H7 (cell line): ENCODE results near the gene HMGB4. TPM values are rescaled to one million over a fixed set of nuclear protein-coding genes. Genes with fewer than 3 reads are reported as not detected.

Experiments used
- DNase-seq: peaks from one replicate; pipeline ENCODE4 v3.0.0; 2012
- H3K27me3 ChIP-seq: 2 replicates; pipeline ENCODE4 v1.6.0; 2011; ENCODE audit warnings: mild to moderate bottlenecking, low read length; ENCODE audit not compliant: control insufficient read depth, insufficient read depth
- H3K36me3 ChIP-seq: replicated peaks from 2 replicates; pipeline ENCODE4 v1.5.1; 2011; ENCODE audit warnings: low read length; ENCODE audit not compliant: control insufficient read depth, insufficient read depth
- H3K4me3 ChIP-seq: 2 replicates; pipeline ENCODE4 v1.5.1; 2011; ENCODE audit warnings: low read depth, mild to moderate bottlenecking, control low read depth, low read length, moderate library complexity; ENCODE audit not compliant: insufficient read depth
- total RNA-seq: library from RNA; depleted of rRNA; stranded (reverse); fragments of >200 nt; shearing (Covaris generic); gene quantifications from 2 replicates; pipeline ENCODE4 v1.2.3, GENCODE V29; 2014; rRNA removed

Gene HMGB4, protein sequence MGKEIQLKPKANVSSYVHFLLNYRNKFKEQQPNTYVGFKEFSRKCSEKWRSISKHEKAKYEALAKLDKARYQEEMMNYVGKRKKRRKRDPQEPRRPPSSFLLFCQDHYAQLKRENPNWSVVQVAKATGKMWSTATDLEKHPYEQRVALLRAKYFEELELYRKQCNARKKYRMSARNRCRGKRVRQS
- total RNA-seq, result not detected in 2 replicates

DNA sequence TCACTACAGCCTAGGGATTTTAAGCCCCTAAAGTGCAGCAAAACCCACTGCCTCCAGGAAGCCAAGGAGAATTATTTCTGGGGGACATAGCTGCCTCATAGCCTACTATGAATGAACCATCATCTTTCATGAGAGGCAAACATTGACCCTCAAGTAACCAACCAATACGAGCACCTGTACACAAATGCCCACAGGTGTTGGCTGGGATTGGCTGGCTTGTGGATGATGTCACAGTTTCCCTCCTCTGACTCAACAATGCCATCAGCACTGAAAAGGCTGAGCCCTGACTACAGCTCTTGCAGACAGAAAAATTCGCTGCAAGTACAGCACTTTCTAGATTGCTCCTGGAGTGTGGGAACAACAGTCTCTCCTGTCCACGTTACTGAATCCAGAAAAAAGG is at the start of gene HMGB4:
Gene HMGB4 (plus strand): TSS at position 301 of the 400 bp plus-strand sequence. CDS start 113 bp downstream, outside the sequence.
- no peak for DNase-seq
- no peaks in the 10 kb centered on the region for H3K27me3 ChIP-seq
- no peak within 1 kb of the TSS for H3K4me3 ChIP-seq
- no peaks in the 10 kb centered on the region for H3K36me3 ChIP-seq

DNA sequence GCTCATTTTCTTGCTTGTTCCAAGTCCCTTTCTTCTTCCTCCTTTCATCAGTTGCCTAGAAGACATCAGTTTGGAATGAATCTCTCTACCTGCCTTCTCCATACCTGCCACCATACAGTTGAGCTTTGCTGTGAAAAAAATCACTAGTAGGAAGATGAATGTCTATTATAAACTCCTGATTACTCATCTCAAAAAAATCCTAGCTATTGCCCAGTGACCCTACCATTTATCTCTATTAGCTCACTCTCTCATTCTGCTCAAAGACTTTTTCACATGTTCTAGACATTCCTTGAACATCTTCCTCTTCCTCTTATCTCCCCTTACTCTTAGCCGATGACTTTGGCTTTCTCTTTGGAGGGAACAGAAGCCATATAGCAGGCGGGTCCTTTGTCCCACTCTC is 49.7 kb upstream of the HMGB4 start:
- no peaks in the 10 kb centered on the region for H3K27me3 ChIP-seq
- H3K4me3 ChIP-seq, result no peak overlapping the region
- no peak for DNase-seq
- no peaks in the 10 kb centered on the region; the same call in 1 of the 2 replicates for H3K36me3 ChIP-seq

DNA sequence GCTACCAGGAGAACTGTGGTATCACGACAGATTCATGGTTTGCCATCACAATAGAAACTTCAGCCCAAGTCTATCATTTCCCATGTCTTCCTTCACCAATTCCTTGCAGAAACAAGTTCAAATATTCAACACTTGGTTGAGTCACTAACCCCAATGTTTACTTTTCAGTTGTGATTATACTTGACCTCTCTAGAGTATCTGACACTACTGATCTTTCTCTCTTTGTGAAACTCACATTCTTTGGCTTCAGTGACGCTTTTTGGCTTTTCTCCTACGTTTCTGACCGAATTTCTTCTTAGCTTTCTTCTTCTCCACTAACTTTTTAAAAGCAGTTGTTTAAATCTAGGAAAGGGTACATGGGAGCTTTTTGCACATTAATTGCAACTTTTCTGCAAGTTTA is 48.8 kb upstream of the HMGB4 start:
- H3K27me3 ChIP-seq, result no peaks in the 10 kb centered on the region
- H3K4me3 ChIP-seq, result no peak overlapping the region
- H3K36me3 ChIP-seq, result no peaks in the 10 kb centered on the region; the same call in 1 of the 2 replicates
- no peak for DNase-seq

DNA sequence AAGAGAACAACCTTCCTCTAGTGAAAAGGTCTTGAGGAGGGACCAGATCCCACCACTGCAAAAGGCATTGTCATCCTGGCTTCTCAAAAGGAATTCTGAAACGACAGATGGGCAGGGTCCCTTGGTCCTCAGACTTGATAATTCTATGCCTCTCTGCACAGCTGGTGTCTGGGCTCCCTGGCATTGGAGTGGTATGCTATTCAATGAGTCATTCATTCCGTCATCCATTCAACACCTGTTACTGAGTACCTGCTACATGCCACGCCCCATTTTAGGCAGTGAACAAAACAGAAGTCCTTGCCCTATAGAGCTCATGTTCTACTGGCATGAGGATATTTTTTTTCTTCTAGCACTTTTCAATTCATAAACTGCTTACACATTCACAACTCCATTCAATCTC is 45.8 kb upstream of the HMGB4 start:
- no peak overlapping the region for H3K4me3 ChIP-seq
- no peak for DNase-seq
- no peaks in the 10 kb centered on the region for H3K36me3 ChIP-seq
- no peaks in the 10 kb centered on the region for H3K27me3 ChIP-seq

DNA sequence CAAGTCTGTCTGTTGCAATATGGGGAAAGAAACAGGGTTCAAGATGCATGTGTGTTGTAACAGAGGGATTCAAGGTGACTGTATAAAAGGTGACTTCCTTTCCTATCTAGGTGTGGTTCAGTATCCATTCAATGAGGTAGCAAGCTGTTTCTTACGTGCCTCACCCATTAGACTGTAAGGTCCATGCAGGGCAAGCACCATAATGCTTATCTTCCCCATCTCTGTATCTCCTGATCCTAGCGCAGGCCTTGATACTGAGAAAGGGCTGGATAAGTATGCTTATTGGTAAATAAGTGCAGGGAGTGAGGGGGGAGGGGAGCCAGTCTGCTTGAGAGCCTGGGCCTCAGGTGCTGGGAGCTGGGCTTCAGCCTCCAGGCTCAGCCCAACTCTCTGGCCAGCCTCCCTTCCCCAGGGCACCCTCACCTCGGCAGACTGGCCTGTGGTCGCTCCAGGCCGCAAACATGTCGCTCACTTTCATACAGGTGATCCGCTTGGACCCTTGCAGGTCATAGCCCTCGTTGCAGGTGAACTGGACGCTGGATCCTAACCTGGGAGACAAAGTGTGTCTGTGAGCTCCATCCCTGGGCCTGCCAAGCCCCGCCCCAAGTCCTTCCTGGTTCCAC is 44.5 kb upstream of the HMGB4 start:
- H3K4me3 ChIP-seq, result no peak overlapping the region
- no peaks in the 10 kb centered on the region for H3K36me3 ChIP-seq
- no peaks in the 10 kb centered on the region for H3K27me3 ChIP-seq
- no peak for DNase-seq

DNA sequence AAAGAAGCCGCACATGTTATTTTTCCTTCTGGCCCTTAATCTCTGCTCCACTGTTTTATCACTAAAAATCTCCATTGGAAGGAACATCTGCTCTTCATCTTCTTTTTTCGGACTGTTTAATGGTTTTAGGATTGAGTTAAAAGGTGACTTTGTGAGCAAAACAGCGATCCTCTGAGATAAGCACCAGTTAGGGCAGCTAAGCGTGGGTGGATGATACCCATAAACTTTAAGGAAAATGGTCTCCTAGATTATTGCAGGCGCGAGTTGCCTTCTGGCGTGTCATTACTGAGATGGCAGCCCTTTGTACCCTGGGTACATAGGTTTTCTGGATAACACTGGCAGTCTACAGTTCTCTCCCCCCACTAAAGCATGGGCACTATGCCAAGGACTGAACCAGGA is 44.0 kb upstream of the HMGB4 start:
- no peaks in the 10 kb centered on the region for H3K36me3 ChIP-seq
- no peak for DNase-seq
- H3K4me3 ChIP-seq, result no peak overlapping the region
- no peaks in the 10 kb centered on the region for H3K27me3 ChIP-seq

DNA sequence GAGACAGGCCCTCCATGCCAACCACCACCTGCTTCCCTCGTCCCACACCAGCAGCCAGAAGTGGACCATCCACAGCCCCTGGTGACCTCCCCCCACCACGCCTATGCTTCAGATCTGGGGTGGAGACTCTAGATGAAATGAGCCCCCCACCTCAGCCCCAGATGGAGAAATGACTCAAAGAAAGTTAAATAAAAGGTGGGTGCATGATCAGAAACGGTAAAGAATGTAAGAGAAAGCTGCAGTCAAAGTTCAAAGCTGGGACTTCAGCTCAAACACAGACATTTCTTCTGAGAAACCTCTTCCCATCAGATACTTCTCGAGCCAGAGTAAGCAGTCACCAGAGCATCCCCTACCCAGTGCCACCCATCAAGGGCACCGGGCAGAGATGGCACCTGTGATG is 43.1 kb upstream of the HMGB4 start:
- no peak for DNase-seq
- Histone ChIP-seq H3K36me3 (no peaks in the 10 kb centered on the region; the same call in 1 of the 2 replicates), H3K27me3 (no peaks in the 10 kb centered on the region), H3K4me3 (no peak overlapping the region)

DNA sequence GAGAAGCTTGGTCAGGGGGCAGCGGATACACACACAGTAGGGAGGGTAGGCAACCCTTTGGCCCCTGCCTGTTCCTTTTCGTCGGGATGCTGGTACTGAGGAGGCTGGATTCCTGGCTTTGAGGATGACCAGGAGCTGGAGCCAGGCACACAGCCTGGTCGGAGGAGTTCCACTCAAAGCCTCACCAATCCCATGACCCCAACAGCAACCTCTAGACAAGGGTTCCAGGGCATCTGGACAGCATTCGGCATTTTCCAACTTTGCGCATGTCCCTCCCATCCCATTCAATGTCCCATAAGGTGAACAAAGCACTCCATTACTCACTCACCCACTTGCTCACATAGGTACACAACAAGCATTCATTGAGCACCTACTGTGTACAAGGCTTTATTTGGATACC is 42.6 kb upstream of the HMGB4 start:
- H3K27me3 ChIP-seq, result no peaks in the 10 kb centered on the region
- no peaks in the 10 kb centered on the region; the same call in 1 of the 2 replicates for H3K36me3 ChIP-seq
- DNase-seq, result no peak
- no peak overlapping the region for H3K4me3 ChIP-seq

DNA sequence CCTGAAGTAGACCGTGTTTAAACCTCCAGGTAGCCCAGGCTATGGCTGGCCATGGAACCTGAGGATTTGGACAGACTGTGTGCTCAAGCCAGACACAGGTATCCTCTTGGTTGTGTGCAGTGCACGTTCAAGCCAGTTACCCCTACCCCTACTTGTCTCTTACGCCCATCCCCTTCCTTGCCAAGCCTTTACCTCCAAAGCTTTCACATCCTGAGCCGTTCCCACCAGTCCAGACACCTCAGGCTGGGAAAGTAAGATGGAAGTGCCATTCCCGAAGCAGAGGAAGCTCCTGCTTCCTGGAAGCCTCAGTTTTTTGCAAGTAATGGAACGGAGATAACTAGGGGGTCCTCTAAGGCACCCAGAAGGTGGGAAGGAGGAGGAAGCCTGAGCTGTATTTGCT is 41.5 kb upstream of the HMGB4 start:
- Histone ChIP-seq H3K27me3 (no peaks in the 10 kb centered on the region), H3K4me3 (no peak overlapping the region), H3K36me3 (no peaks in the 10 kb centered on the region; the same call in 1 of the 2 replicates)
- DNase-seq, result no peak

DNA sequence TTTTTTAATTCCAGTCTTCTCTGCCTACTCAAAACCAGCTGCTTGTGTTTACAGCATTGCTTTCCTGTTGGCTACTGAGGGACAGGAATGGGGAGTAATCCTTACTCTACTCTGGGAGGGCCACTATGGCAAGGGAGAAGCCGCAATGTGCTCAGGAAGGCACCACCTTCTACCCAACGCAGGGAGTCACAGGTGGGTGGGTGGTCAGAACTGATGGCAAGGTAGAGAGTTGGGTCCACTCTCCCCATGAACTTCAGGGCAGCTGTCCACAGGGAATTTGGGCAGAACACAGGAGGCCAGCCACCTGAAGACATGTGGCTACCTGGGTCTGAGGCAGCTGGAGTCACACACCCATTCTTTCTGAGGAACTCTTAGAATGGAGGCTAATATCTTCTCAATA is 40.5 kb upstream of the HMGB4 start:
- H3K36me3 ChIP-seq, result no peaks in the 10 kb centered on the region; the same call in 1 of the 2 replicates
- no peak for DNase-seq
- H3K4me3 ChIP-seq, result no peak overlapping the region
- no peaks in the 10 kb centered on the region for H3K27me3 ChIP-seq

DNA sequence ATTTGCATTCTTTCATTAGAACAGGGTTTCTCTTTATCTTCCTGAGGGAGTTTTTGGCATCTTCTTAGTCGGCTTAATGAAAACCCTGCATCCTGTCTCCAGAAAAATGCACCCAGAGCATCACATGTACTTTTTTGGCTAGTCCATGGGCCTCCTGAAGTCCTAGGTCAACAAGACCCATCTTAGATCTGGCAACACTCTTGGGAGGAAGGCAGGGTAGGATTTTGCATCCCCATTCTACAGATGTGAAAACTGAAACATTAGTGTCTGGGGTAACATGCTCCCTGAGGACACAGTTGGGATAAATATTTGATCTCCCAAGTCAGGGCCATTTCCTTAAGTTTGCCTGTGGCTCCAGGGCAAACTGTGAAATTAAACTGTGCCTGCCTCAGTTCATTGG is 40.0 kb upstream of the HMGB4 start:
- DNase-seq, result no peak
- no peaks in the 10 kb centered on the region for H3K27me3 ChIP-seq
- no peaks in the 10 kb centered on the region; the same call in 1 of the 2 replicates for H3K36me3 ChIP-seq
- no peak overlapping the region for H3K4me3 ChIP-seq

DNA sequence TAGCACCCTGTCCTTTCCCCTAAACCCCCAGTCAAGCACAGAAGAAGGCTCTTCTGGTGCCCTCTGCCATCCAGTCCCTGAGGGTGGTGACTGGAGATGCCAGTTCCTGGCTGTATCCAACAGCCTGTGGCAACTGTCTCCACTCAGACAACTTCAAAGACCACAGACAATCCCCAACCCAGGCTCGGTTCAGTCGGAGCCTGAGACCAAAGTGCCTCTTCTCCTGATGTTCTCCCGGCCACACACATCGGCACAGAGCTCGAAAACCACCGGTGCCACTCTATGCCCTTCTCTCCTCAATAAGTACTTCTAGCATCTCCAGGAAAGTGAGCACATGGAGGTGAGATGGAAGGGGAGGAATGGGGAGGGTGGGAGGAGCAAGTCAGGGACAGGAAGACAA is 39.6 kb upstream of the HMGB4 start:
- Histone ChIP-seq H3K4me3 (no peak overlapping the region), H3K27me3 (no peaks in the 10 kb centered on the region), H3K36me3 (no peaks in the 10 kb centered on the region; the same call in 1 of the 2 replicates)
- DNase-seq, result no peak

DNA sequence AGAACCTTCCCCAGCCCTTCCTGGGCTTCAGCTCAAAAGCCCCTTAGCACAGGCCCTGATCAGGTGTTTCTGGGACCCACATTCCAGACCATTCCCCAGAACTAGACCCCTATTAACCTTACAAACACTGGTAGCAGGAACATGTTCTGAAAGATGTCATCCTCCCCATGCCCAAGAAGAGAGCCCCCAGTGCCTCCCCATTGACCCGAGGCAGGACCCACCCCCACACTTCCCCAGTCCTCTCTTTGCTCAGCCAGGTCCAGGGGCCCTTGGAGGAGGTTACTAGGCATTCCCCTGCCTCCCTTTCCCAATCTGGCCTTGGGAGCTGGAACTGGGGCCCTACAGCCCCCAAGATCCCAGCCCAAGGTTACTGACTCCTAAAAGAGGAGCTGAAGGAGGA is 38.9 kb upstream of the HMGB4 start:
- H3K27me3 ChIP-seq, result no peaks in the 10 kb centered on the region
- H3K36me3 ChIP-seq, result no peaks in the 10 kb centered on the region; the same call in 1 of the 2 replicates
- DNase-seq, result peak; percentile 9
- no peak overlapping the region for H3K4me3 ChIP-seq

DNA sequence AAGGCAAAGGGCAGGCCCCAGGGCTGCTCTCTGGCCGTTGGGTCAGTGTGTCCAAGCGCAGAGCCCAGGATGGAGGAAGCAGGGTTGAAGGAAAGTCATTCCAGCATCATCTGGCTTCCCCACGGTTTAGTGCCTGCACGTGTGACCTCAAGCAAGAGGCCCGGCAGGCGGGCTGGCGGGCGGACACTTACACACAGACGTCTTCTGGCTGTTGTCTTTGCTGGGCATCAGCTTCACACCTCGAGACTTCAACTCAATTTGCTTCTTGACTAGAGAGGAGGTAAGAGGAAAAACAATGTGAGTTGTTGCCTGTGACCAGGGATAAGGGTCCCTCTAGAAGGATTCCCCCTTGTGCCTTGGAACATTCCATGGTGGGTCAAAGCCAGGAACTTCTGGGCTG is 38.4 kb upstream of the HMGB4 start:
- Histone ChIP-seq H3K27me3 (no peaks in the 10 kb centered on the region), H3K36me3 (no peaks in the 10 kb centered on the region; the same call in 1 of the 2 replicates), H3K4me3 (no peak overlapping the region)
- no peak for DNase-seq

DNA sequence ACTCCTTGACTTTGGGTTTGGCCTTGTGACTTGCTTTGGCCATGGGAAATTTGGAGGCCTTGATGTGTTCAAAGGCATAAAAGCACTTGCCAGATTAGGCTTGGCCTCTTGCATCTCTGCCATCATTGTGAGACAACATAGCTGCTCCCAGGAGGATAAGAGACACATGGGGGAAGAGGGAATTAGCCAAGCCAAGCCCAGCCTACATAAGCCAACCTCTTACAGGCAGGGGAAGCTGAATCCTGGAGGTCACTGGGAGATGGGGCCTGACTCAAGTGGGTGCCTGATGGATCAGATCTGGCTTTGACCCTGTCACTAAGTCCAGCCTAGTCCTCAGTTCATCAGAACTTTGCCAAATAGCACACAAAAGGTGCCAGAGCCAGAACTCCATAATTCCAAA is 37.6 kb upstream of the HMGB4 start:
- DNase-seq, result no peak
- H3K27me3 ChIP-seq, result no peaks in the 10 kb centered on the region
- H3K36me3 ChIP-seq, result no peaks in the 10 kb centered on the region; the same call in 1 of the 2 replicates

More for the DNA sequence above, 37.6 kb upstream of the HMGB4 start:
- H3K4me3 ChIP-seq, result no peak overlapping the region
